GM21723 (cell line): ENCODE data around the gene ADGRL3.

Experiments used
- ATAC-seq: cut with Tn5 transposase; IDR thresholded peaks from one replicate; pipeline ENCODE4 v1.9.1; 2021; ENCODE audit warnings: mild to moderate bottlenecking, moderate library complexity; ENCODE audit not compliant: unreplicated experiment

The ADGRL3 gene

GRCh38 chr4:62028745-62029144 is 828.6 kb downstream of the ADGRL3 start:
- no peak for ATAC-seq

DNA sequence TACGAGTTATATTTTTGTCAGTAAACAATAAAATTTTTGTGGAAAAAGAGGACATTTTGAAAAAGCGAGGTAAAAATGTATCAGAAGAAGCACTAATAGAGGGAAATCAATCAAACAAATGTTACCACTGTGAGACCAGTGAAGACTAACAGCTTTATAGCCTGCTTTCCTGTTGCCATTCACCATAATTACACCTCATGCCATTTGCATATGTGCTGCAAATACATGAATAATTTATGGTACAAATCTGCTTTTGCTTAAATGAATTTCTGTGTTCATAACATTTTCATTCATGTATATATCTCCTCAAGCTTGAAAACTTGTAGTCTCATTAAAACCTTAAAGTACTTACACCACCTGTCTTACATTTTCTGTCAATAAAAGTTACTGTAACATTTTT is 830.8 kb downstream of the ADGRL3 start:
- ATAC-seq = no peak

DNA sequence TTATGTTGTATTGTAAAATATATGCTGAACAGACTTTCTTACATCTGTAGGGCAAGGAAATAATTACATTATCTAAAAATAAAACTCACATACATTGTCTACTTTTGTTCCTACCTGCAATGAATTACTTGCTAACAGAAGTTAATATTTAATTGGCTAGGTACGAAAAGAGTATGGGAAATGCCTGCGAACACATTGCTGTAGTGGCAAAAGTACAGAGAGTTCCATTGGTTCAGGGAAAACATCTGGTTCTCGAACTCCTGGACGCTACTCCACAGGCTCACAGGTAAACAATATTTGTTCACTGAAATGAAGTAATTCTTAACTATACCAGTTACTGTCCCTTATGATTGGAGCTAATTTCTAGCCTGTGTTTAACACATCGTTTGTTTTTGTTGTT is 837.4 kb downstream of the ADGRL3 start:
- ATAC-seq = no peak

DNA sequence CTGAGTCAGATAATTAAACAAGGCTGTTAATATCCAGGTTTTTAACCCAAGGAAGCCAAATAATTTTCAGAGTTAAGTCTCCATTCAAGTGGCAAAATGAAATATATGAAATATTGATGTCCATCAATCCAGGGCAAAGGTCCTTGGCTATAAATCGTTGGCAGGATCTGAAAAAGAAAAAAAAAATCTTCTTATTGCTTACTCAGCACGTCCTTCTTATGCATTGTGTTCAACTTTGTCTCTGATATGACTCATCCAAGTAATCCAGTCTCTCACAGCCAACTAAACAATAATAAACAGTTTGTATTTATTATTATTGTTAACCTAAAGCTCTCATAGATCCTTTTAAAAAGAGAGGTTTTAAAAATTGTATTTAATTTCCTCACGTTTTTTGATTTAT is 851.2 kb downstream of the ADGRL3 start:
- ATAC-seq = no peak

- ATAC-seq = no peak
Observed at GRCh38 chr4:62053974-62054373, 853.8 kb downstream of the ADGRL3 start.

- no peak for ATAC-seq
Observed at GRCh38 chr4:62057031-62057430, 856.9 kb downstream of the ADGRL3 start.

DNA sequence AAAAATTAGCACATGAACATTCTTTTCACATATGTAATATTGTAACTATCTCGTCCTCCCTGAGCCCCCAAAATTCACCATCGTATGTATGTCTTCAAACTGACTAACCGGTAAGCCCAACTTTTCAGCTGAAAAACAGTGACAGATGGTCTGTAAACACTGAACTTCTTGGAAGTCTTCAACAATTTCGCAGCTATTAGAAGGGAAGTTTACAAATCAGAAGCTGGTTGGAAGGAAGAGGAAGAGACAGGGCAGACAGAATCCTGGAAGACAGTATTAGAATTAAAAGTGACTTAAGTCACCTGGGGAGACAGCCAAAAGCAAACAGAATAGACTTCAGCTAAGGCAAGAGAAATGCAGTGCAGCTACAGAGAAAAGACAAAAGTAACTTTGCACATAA is 858.4 kb downstream of the ADGRL3 start:
- no peak for ATAC-seq

GRCh38 chr4:62070291-62070852 is 870.2 kb downstream of the ADGRL3 start:
- no peak for ATAC-seq

GRCh38 chr4:62075089-62075488 is 875.0 kb downstream of the ADGRL3 start:
- no peak for ATAC-seq

DNA sequence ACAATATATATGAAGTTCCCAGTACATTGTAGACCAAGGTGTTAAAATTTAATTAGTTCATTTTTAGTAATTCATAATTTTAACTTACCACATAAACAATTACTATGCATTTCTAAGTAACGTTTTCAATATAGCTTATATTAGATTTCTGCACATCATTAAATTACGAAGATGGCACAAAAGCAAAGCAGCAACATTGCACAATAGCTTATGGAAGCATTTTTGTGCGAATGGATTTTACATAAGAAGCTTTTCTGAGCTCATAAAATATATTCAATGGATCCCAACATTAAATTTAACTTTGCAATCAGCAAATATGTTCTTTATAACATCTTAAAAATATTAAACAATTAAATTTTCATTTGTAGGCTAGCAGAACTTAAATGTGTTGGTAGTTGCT is 875.4 kb downstream of the ADGRL3 start:
- ATAC-seq = no peak

DNA sequence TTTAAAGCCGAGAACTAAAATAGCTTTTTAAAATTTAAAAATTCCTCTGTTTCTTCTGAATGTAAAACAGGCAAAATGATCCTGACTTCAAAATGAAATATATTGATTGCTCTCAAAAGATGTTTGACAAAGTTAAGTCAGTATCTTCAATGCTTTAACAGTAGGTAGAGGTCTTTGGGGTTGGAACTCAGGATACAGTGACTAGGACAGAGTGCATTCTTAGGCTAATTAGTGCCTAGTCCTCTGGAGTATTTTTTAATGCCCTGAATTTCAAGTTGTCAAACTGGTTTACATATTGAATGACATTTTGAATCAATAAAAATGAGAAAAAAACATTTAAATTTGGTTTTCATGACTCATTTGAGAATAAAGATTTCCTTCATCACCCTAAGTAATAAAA is 877.3 kb downstream of the ADGRL3 start:
- ATAC-seq = no peak

DNA sequence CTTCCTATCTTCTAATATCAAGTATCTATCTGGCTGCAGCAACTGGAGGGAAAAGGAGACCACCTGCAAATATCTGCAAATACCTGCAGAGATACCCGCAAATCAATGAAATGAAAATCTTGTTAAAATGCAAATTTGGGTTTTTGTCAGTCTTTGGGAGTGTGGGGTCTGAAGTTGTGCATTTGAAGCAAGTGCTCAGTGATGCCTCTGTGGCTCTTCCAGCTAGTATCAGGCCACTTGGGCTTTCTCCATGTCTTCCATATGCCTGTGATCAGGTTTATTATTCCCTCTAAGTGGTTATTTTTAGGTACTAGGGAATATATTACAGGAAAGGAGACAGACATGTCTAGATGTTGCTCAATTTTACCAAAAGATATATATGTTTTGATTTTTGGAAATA is 880.3 kb downstream of the ADGRL3 start:
- no peak for ATAC-seq

- ATAC-seq = no peak
Observed at GRCh38 chr4:62087706-62088105, 887.6 kb downstream of the ADGRL3 start.

- ATAC-seq = no peak
Observed at GRCh38 chr4:62093735-62094134, 893.6 kb downstream of the ADGRL3 start.

GRCh38 chr4:62096881-62097280 is 896.8 kb downstream of the ADGRL3 start:
- ATAC-seq = no peak

DNA sequence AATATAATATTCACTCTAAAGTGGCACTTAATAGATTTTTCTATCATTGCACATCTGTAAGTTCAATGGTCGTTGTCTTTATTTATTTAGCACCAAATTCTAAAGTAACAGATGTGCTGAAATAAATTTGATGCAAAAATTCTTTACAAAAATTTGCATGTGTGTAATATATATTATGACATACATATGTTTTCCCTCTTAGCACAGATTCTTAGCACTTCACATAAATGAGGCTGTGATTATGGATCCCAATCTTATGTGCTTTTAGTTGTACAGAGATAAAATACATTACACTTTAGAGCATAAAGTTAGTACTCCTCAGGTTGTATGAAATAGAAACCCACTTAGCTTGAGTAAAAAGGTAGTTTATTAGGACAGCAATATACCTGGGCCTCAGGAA is 915.1 kb downstream of the ADGRL3 start:
- no peak for ATAC-seq

- ATAC-seq = no peak
Observed at GRCh38 chr4:62117886-62118285, 917.8 kb downstream of the ADGRL3 start.

- no peak for ATAC-seq
Observed at GRCh38 chr4:62118558-62118957, 918.4 kb downstream of the ADGRL3 start.

GRCh38 chr4:62119195-62119594 is 919.1 kb downstream of the ADGRL3 start:
- ATAC-seq = no peak

DNA sequence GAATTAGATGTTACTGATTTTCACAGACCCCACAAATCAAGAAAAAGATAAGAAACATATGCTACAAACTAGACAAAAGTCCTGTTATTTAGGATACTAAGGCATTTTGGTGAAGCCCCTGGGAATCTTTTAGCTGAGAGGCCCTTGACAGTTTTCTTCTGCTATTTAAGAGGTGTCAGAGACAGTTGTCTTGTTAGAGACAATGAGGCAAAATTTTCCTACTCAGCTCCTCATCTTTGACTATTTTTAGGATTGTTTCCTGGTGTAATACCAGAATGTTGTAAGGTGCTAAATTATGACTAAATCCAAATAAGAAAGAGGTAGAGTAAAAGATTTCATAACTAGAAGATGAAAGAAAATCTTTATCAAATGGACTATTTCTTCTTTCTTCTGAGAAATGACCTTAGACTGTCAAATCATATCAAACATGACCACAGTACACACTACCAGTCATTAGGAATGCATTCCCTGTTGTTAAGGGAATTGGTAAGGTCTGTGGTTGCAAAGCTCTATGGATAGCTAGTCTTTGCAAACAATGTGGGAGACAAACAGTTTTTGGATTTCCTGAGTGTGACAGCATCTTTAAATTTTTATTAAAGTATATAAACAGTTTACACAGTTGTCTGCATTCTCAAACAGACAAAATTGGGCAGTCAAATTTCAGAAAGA is 926.1 kb downstream of the ADGRL3 start:
- ATAC-seq = no peak
